ENCODE data around the gene FOXP1. TPM values are rescaled to one million over a fixed set of nuclear protein-coding genes. Genes with fewer than 3 reads are reported as not detected.

Gene FOXP1
- total RNA-seq, 1 donor from 2014 or later = 71.3 TPM

- peaks cover 3% of the 10 kb centered on the region for H3K27me3 Mint-ChIP-seq (ENCODE audit: unreplicated experiment)
- H3K4me1 Mint-ChIP-seq (ENCODE audit: unreplicated experiment) = peaks cover 7% of the 10 kb centered on the region
- no peak overlapping the region for H3K4me3 Mint-ChIP-seq (ENCODE audit: unreplicated experiment)
- no peak for TF ChIP-seq CTCF (IDR thresholded peaks at IDR 0.05; ENCODE audit: unreplicated experiment)
- H3K36me3 Mint-ChIP-seq (ENCODE audit: low read depth, unreplicated experiment) = no peaks in the 10 kb centered on the region
- H3K9me3 Mint-ChIP-seq (ENCODE audit: unreplicated experiment) = no peaks in the 10 kb centered on the region
- no peak overlapping the region for H3K27ac Mint-ChIP-seq (ENCODE audit: unreplicated experiment)
- no peak for DNase-seq (ENCODE audit: low spot score)
Observed at GRCh38 chr3:71570546-71570945, 13.0 kb downstream of the FOXP1 start.

GRCh38 chr3:71568207-71568606 is 15.3 kb downstream of the FOXP1 start:
- H3K9me3 Mint-ChIP-seq (ENCODE audit: unreplicated experiment) = no peaks in the 10 kb centered on the region
- peaks cover 7% of the 10 kb centered on the region for H3K4me1 Mint-ChIP-seq (ENCODE audit: unreplicated experiment)
- no peaks in the 10 kb centered on the region for H3K36me3 Mint-ChIP-seq (ENCODE audit: low read depth, unreplicated experiment)
- H3K4me3 Mint-ChIP-seq (ENCODE audit: unreplicated experiment) = no peak overlapping the region
- DNase-seq (ENCODE audit: low spot score) = no peak
- H3K27me3 Mint-ChIP-seq (ENCODE audit: unreplicated experiment) = peaks cover 3% of the 10 kb centered on the region
- no peak for TF ChIP-seq CTCF (IDR thresholded peaks at IDR 0.05; ENCODE audit: unreplicated experiment)
- no peak overlapping the region for H3K27ac Mint-ChIP-seq (ENCODE audit: unreplicated experiment)

GRCh38 chr3:71566776-71567175 is 16.8 kb downstream of the FOXP1 start:
- H3K4me3 Mint-ChIP-seq (ENCODE audit: unreplicated experiment) = no peak overlapping the region
- peaks cover 7% of the 10 kb centered on the region for H3K4me1 Mint-ChIP-seq (ENCODE audit: unreplicated experiment)
- H3K27me3 Mint-ChIP-seq (ENCODE audit: unreplicated experiment) = peaks cover 3% of the 10 kb centered on the region
- DNase-seq (ENCODE audit: low spot score) = no peak
- no peak overlapping the region for H3K27ac Mint-ChIP-seq (ENCODE audit: unreplicated experiment)
- no peaks in the 10 kb centered on the region for H3K9me3 Mint-ChIP-seq (ENCODE audit: unreplicated experiment)
- H3K36me3 Mint-ChIP-seq (ENCODE audit: low read depth, unreplicated experiment) = no peaks in the 10 kb centered on the region
- TF ChIP-seq CTCF (IDR thresholded peaks at IDR 0.05; ENCODE audit: unreplicated experiment) = no peak

GRCh38 chr3:71565976-71566375 is 17.6 kb downstream of the FOXP1 start:
- no peaks in the 10 kb centered on the region for H3K9me3 Mint-ChIP-seq (ENCODE audit: unreplicated experiment)
- H3K4me3 Mint-ChIP-seq (ENCODE audit: unreplicated experiment) = no peak overlapping the region
- no peak overlapping the region for H3K27ac Mint-ChIP-seq (ENCODE audit: unreplicated experiment)
- H3K36me3 Mint-ChIP-seq (ENCODE audit: low read depth, unreplicated experiment) = no peaks in the 10 kb centered on the region
- peaks cover 7% of the 10 kb centered on the region for H3K4me1 Mint-ChIP-seq (ENCODE audit: unreplicated experiment)
- peaks cover 3% of the 10 kb centered on the region for H3K27me3 Mint-ChIP-seq (ENCODE audit: unreplicated experiment)
- no peak for TF ChIP-seq CTCF (IDR thresholded peaks at IDR 0.05; ENCODE audit: unreplicated experiment)
- DNase-seq (ENCODE audit: low spot score) = no peak

- Mint-ChIP-seq H3K36me3 (ENCODE audit: low read depth, unreplicated experiment) (no peaks in the 10 kb centered on the region), H3K4me3 (ENCODE audit: unreplicated experiment) (no peak overlapping the region), H3K4me1 (ENCODE audit: unreplicated experiment) (peaks cover 7% of the 10 kb centered on the region), H3K9me3 (ENCODE audit: unreplicated experiment) (no peaks in the 10 kb centered on the region), H3K27ac (ENCODE audit: unreplicated experiment) (no peak overlapping the region), H3K27me3 (ENCODE audit: unreplicated experiment) (peaks cover 3% of the 10 kb centered on the region)
- no peak for DNase-seq (ENCODE audit: low spot score)
- no peak for TF ChIP-seq CTCF (IDR thresholded peaks at IDR 0.05; ENCODE audit: unreplicated experiment)
Observed at GRCh38 chr3:71565316-71565715, 18.2 kb downstream of the FOXP1 start.
